ENCODE results near the gene CABP1. TPM values are rescaled to one million over a fixed set of nuclear protein-coding genes. Genes with fewer than 3 reads are reported as not detected.

Gene CABP1
- total and polyA plus RNA-seq, 9 of the 15 experiments (the other 6 are each of a cell fraction or from before 2014, with no cell fraction given) = not detected

- H3K79me2 ChIP-seq (ENCODE audit: control insufficient read depth, insufficient read depth, low read length) = no peaks in the 10 kb centered on the region
- no peaks in the 10 kb centered on the region for H3K9me1 ChIP-seq (ENCODE audit: control insufficient read depth, insufficient read depth, low read length)
- no peaks in the 10 kb centered on the region for H3K9me3 ChIP-seq (replicated peaks; ENCODE audit: control insufficient read depth, insufficient read depth, low read depth, low read length)
- H3K4me3 ChIP-seq = no peak overlapping the region
- no peak overlapping the region for H3K9ac ChIP-seq (ENCODE audit: insufficient read depth in 1 of 2, low read depth in 2 of 2, low read length in 2 of 2)
- no TSS peak for BruUV-seq (replicated peaks)
- CTCF ChIA-PET (ENCODE audit: low intra/inter-chr PET ratio) = interaction anchor here (0.7 kb wide), 1 partner anchor 153 kb away, joined by 3 read pairs; no protein-coding TSS in a partner anchor
- no peak overlapping the region for H3K27ac ChIP-seq (ENCODE audit: extremely low read depth, low read depth, low read length)
- H3K36me3 ChIP-seq (ENCODE audit: control insufficient read depth, insufficient read depth, low read length) = no peaks in the 10 kb centered on the region
- ATAC-seq = no peak
- 1% methylated on average over 4 of the region's 4 CpGs for WGBS (ENCODE audit: insufficient coverage, low coverage, missing lambda C conversion rate)
- no peaks in the 10 kb centered on the region; the same call in 1 of the 2 replicates for H4K20me1 ChIP-seq (replicated peaks; ENCODE audit: control insufficient read depth, insufficient read depth, low read length)
- no peak for DNase-seq (ENCODE audit: extremely low read depth in 1 of 4, low spot score in 3 of 4)
- H3K4me1 ChIP-seq (replicated peaks in 1 of 2; ENCODE audit: control insufficient read depth in 2 of 2, insufficient read depth in 2 of 2, low read length in 2 of 2) = peaks cover 0 to 19% of the 10 kb centered on the region in 2 experiments; a peak in 3 of 5 replicates
- no peak for TF ChIP-seq HINFP (tag; conservative IDR thresholded peaks at IDR 0.05; ENCODE audit: low read depth)
- TF ChIP-seq SRSF7 (optimal IDR thresholded peaks at IDR 0.05; ENCODE audit: low read depth, low read length) = no peak
- no peak for TF ChIP-seq NCOA4 (IDR thresholded peaks at IDR 0.05; ENCODE audit: partially characterized antibody)
- TF ChIP-seq ZNF23 (CRISPR knock-in tag; IDR thresholded peaks at IDR 0.05) = no peak
- POLR2A ChIA-PET = no interaction called here
- H2AFZ ChIP-seq (ENCODE audit: low read depth, low read length) = no peak overlapping the region
- FAIRE-seq = no peak
- no peak overlapping the region for H3K4me2 ChIP-seq (ENCODE audit: insufficient read depth, low read length)
- intact Hi-C loops (cut with micrococcal nuclease) = loop anchor here (10.0 kb wide), 2 partner anchors 209 to 319 kb away; partner anchors contain the start of genes COX6A1 and PLA2G1B
- in situ Hi-C loops (cut with MboI) = no loop called here
- peaks cover 28 to 38% of the 10 kb centered on the region in 2 experiments for H3K27me3 ChIP-seq (ENCODE audit: control insufficient read depth in 2 of 2, insufficient read depth in 2 of 2, low read length in 2 of 2)
These were observed 3.1 kb downstream of the CABP1 start for GRCh38 chr12:120643574-120643973.
